Nephron (organoid): ENCODE results near the gene SCAF1.

Experiments used
- H3K27ac Mint-ChIP-seq, 3 experiments: 2 replicates each; pipeline ENCODE4 v1.8.0; 2020; ENCODE audit warnings: mixed read lengths in 3 of 3, mild to moderate bottlenecking in 2 of 3, moderate library complexity in 1 of 3
- H3K27me3 Mint-ChIP-seq: 2 replicates; pipeline ENCODE4 v1.8.0; 2021; ENCODE audit warnings: low read depth, mild to moderate bottlenecking, moderate library complexity, mixed read lengths
- H3K36me3 Mint-ChIP-seq: 2 replicates; pipeline ENCODE4 v1.8.0; 2020; ENCODE audit warnings: low read depth, mixed read lengths
- H3K4me1 Mint-ChIP-seq: 2 replicates; pipeline ENCODE4 v1.8.0; 2020; ENCODE audit warnings: mixed read lengths
- H3K4me3 Mint-ChIP-seq, 3 experiments: 2 replicates each; pipeline ENCODE4 v1.8.0; 2020; ENCODE audit warnings: mild to moderate bottlenecking in 3 of 3, mixed read lengths in 3 of 3, moderate library complexity in 2 of 3
- H3K9me3 Mint-ChIP-seq: 2 replicates; pipeline ENCODE4 v1.8.0; 2020; ENCODE audit warnings: mixed read lengths
- TF ChIP-seq, protein P1 (sequence below), 3 experiments: fragments of 200-600 bp; sonication (generic); IDR thresholded peaks; one replicate each; pipeline ENCODE4 v1.5.0; 2021; ENCODE audit warnings: antibody characterized with exemption in 3 of 3; ENCODE audit not compliant: unreplicated experiment in 3 of 3

The SCAF1 gene

DNA sequence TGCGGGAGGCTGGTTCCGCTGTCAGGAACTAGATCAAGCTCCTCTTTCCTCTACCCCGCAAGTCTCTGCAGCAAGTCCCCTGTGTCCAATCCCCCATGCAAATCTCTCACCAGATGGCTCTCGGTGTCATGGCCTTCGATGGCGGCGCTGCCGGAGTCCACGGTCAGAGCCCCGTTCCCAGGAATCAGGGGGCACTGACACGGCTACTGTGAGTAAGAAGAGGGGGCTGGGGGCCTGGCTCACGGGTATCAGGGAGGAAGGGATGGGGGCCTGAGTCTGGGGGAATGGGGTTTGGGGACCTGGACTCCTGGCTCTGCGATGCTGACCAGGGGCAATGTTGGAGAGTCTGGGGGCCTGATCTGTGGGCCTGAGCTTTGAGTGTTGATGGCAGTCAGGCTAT is 4.0 kb downstream of the SCAF1 start:
- no peak overlapping the region for H3K27ac Mint-ChIP-seq
- H3K4me3 Mint-ChIP-seq = peak overlapping the region in 1 of 3 experiments; percentile 35
- peaks cover 34% of the 10 kb centered on the region for H3K36me3 Mint-ChIP-seq
- H3K27me3 Mint-ChIP-seq = no peaks in the 10 kb centered on the region
- no peaks in the 10 kb centered on the region for H3K9me3 Mint-ChIP-seq
- TF ChIP-seq, protein P1, sequence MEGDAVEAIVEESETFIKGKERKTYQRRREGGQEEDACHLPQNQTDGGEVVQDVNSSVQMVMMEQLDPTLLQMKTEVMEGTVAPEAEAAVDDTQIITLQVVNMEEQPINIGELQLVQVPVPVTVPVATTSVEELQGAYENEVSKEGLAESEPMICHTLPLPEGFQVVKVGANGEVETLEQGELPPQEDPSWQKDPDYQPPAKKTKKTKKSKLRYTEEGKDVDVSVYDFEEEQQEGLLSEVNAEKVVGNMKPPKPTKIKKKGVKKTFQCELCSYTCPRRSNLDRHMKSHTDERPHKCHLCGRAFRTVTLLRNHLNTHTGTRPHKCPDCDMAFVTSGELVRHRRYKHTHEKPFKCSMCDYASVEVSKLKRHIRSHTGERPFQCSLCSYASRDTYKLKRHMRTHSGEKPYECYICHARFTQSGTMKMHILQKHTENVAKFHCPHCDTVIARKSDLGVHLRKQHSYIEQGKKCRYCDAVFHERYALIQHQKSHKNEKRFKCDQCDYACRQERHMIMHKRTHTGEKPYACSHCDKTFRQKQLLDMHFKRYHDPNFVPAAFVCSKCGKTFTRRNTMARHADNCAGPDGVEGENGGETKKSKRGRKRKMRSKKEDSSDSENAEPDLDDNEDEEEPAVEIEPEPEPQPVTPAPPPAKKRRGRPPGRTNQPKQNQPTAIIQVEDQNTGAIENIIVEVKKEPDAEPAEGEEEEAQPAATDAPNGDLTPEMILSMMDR (IDR thresholded peaks at IDR 0.05; ENCODE audit: unreplicated experiment in 3 of 3) = no peak
- peaks cover 32% of the 10 kb centered on the region for H3K4me1 Mint-ChIP-seq

DNA sequence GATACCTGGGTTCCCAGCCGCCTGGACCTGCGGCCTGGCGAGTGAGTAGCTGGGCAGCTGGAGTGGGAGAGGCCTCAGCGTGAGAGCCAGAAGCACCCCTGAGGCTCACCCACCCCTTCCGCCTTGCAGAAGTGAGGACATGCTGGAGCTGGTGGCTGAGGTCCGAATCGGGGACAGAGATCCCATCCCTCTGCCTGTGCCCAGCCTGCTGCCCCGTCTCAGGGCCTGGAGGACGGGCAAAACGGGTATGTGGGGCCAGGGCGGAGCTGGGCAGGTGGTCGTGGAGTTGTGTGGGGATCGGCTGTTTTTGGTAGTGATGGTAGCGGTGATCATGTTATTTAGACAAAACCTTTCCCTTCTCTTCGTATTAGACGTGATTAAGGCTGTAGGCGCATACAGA is 4.6 kb downstream of the SCAF1 start:
- H3K27me3 Mint-ChIP-seq = no peaks in the 10 kb centered on the region
- peaks cover 35% of the 10 kb centered on the region for H3K36me3 Mint-ChIP-seq
- peaks cover 30% of the 10 kb centered on the region for H3K4me1 Mint-ChIP-seq
- no peaks in the 10 kb centered on the region for H3K9me3 Mint-ChIP-seq
- peak overlapping the region in 2 of 3 experiments; percentile 37 to 56 for H3K27ac Mint-ChIP-seq
- TF ChIP-seq, protein P1 (IDR thresholded peaks at IDR 0.05; ENCODE audit: unreplicated experiment in 3 of 3) = no peak
- peak overlapping the region in 2 of 3 experiments; percentile 29 to 65 for H3K4me3 Mint-ChIP-seq

DNA sequence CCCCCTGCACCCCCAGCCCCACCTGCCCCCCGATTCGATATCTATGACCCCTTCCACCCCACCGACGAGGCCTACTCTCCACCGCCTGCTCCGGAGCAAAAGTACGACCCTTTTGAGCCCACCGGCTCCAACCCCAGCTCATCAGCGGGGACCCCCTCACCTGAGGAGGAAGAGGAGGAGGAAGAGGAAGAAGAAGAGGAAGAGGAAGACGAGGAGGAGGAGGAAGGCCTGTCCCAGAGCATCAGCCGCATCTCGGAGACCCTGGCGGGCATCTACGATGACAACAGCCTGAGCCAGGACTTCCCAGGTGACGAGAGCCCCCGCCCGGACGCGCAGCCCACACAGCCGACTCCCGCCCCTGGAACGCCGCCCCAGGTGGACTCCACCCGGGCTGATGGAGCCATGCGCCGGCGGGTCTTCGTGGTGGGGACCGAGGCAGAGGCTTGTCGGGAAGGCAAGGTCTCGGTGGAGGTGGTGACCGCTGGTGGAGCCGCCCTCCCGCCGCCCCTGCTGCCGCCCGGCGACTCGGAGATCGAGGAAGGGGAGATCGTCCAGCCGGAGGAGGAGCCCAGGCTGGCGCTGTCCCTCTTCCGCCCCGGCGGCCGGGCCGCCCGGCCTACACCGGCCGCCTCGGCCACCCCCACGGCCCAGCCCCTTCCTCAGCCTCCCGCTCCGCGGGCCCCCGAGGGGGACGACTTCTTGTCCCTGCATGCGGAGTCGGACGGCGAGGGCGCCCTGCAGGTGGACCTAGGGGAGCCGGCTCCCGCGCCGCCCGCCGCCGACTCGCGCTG is 9.2 kb downstream of the SCAF1 start:
- peaks cover 5% of the 10 kb centered on the region for H3K4me1 Mint-ChIP-seq
- H3K4me3 Mint-ChIP-seq = no peak overlapping the region
- H3K27me3 Mint-ChIP-seq = peaks cover 3% of the 10 kb centered on the region
- peaks cover 41% of the 10 kb centered on the region for H3K36me3 Mint-ChIP-seq
- no peak overlapping the region for H3K27ac Mint-ChIP-seq
- H3K9me3 Mint-ChIP-seq = no peaks in the 10 kb centered on the region
- TF ChIP-seq, protein P1 (IDR thresholded peaks at IDR 0.05; ENCODE audit: unreplicated experiment in 3 of 3) = no peak

DNA sequence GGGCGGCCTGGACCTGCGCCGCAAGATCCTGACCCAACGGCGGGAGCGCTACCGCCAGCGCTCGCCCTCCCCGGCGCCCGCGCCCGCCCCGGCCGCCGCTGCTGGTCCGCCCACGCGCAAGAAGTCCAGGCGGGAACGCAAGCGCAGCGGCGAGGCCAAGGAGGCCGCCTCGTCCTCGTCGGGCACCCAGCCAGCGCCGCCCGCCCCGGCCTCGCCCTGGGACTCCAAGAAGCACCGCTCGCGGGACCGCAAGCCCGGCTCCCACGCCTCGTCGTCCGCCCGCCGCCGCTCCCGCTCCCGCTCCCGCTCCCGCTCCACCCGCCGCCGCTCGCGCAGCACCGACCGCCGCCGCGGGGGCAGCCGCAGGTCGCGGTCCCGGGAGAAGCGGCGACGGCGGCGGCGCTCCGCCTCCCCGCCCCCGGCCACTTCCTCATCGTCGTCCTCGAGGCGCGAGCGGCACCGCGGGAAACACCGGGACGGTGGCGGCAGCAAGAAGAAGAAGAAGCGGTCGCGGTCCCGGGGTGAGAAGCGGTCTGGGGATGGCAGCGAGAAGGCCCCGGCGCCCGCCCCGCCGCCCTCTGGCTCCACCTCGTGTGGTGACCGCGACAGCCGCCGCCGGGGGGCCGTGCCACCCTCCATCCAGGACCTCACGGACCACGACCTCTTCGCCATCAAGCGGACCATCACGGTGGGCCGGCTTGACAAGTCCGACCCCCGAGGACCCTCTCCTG is 10.0 kb downstream of the SCAF1 start:
- no peak overlapping the region for H3K4me3 Mint-ChIP-seq
- TF ChIP-seq, protein P1 (IDR thresholded peaks at IDR 0.05; ENCODE audit: unreplicated experiment in 3 of 3) = no peak
- H3K9me3 Mint-ChIP-seq = no peaks in the 10 kb centered on the region
- peaks cover 41% of the 10 kb centered on the region for H3K36me3 Mint-ChIP-seq
- peaks cover 3% of the 10 kb centered on the region for H3K27me3 Mint-ChIP-seq
- peaks cover 1% of the 10 kb centered on the region for H3K4me1 Mint-ChIP-seq
- no peak overlapping the region for H3K27ac Mint-ChIP-seq

DNA sequence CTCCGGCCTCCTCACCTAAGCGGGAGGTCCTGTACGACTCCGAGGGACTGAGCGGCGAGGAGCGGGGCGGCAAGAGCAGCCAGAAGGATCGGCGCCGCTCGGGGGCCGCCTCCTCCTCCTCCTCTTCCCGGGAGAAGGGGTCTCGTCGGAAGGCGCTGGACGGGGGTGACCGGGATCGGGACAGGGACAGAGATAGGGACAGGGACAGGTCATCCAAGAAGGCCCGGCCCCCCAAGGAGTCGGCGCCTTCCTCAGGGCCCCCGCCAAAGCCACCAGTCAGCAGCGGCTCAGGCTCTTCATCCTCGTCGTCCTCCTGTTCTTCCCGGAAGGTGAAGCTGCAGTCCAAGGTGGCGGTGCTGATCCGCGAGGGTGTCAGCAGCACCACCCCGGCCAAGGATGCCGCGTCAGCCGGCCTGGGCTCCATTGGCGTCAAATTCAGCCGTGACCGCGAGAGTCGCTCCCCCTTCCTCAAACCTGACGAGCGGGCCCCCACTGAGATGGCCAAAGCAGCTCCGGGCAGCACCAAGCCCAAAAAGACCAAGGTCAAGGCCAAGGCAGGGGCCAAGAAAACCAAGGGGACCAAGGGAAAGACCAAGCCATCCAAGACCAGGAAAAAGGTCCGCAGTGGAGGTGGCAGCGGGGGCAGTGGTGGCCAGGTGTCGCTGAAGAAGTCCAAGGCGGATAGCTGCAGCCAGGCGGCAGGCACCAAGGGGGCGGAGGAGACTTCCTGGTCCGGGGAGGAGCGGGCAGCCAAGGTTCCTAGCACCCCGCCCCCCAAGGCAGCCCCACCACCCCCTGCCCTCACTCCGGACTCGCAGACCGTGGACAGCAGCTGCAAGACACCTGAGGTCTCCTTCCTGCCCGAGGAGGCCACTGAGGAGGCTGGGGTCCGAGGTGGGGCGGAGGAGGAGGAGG is 10.8 kb downstream of the SCAF1 start:
- Mint-ChIP-seq H3K36me3 (peaks cover 45% of the 10 kb centered on the region), H3K27ac (no peak overlapping the region), H3K4me3 (no peak overlapping the region), H3K27me3 (peaks cover 3% of the 10 kb centered on the region), H3K4me1 (no peaks in the 10 kb centered on the region), H3K9me3 (no peaks in the 10 kb centered on the region)
- TF ChIP-seq, protein P1 (IDR thresholded peaks at IDR 0.05; ENCODE audit: unreplicated experiment in 3 of 3) = no peak
